Measurements from ENCODE around the gene C1orf50.

DNA sequence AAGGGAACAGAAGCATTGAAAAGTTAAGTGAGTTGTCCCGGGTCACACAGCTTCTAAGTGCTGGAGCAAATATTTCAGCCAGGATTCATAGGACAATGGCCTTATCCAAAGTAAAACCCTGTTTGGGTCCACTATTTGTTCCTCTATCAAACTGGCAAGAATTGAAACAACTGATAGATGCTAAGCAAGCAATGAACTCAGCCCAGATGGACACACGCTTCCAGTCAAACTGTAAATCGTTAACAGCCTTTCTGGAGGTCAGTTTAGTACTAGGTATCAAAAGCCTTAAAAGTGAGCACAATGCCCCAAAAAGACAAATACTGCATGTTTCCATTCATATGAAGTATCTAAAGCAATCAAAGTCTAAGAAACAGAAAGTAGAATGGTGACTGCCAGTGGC is 50.9 kb downstream of the C1orf50 start:
- TF ChIP-seq, protein P1, sequence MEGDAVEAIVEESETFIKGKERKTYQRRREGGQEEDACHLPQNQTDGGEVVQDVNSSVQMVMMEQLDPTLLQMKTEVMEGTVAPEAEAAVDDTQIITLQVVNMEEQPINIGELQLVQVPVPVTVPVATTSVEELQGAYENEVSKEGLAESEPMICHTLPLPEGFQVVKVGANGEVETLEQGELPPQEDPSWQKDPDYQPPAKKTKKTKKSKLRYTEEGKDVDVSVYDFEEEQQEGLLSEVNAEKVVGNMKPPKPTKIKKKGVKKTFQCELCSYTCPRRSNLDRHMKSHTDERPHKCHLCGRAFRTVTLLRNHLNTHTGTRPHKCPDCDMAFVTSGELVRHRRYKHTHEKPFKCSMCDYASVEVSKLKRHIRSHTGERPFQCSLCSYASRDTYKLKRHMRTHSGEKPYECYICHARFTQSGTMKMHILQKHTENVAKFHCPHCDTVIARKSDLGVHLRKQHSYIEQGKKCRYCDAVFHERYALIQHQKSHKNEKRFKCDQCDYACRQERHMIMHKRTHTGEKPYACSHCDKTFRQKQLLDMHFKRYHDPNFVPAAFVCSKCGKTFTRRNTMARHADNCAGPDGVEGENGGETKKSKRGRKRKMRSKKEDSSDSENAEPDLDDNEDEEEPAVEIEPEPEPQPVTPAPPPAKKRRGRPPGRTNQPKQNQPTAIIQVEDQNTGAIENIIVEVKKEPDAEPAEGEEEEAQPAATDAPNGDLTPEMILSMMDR (tag by site-specific recombination; IDR thresholded peaks at IDR 0.05) = no peak
- TF ChIP-seq ZNF311 (tag by site-specific recombination; IDR thresholded peaks at IDR 0.05; ENCODE audit: borderline replicate concordance) (no peak), SP7 (tag by site-specific recombination; IDR thresholded peaks at IDR 0.05) (no peak), KLF10 (tag by site-specific recombination; IDR thresholded peaks at IDR 0.05) (no peak)
